ENCODE measurements around the gene FAM161B.

- TF ChIP-seq, protein P1, sequence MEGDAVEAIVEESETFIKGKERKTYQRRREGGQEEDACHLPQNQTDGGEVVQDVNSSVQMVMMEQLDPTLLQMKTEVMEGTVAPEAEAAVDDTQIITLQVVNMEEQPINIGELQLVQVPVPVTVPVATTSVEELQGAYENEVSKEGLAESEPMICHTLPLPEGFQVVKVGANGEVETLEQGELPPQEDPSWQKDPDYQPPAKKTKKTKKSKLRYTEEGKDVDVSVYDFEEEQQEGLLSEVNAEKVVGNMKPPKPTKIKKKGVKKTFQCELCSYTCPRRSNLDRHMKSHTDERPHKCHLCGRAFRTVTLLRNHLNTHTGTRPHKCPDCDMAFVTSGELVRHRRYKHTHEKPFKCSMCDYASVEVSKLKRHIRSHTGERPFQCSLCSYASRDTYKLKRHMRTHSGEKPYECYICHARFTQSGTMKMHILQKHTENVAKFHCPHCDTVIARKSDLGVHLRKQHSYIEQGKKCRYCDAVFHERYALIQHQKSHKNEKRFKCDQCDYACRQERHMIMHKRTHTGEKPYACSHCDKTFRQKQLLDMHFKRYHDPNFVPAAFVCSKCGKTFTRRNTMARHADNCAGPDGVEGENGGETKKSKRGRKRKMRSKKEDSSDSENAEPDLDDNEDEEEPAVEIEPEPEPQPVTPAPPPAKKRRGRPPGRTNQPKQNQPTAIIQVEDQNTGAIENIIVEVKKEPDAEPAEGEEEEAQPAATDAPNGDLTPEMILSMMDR (tag by site-specific recombination; IDR thresholded peaks at IDR 0.05): no peak
- TF ChIP-seq KLF7 (tag by site-specific recombination; IDR thresholded peaks at IDR 0.05; ENCODE audit: borderline replicate concordance) (no peak), ZNF26 (tag by site-specific recombination; IDR thresholded peaks at IDR 0.05) (no peak), ZNF146 (tag by site-specific recombination; IDR thresholded peaks at IDR 0.05) (no peak), ZNF501 (tag by site-specific recombination; IDR thresholded peaks at IDR 0.05) (no peak), TCF7L2 (IDR thresholded peaks at IDR 0.05; ENCODE audit: borderline replicate concordance, low read depth, low read length) (no peak)
Measured at GRCh38 chr14:73935666-73936065, 14.2 kb downstream of the FAM161B start.
